NCI-H2171 (cell line): ENCODE results near the gene TPSAB1.
A peak's percentile ranks its signal among the peaks of the same experiment; 100 is the strongest.
"Not testable (repeated sequence)": the region's sequence is repeated elsewhere in the genome, so short reads cannot be mapped to it uniquely, and the experiment has no call there.

ENCODE experiments used
- DNase-seq: peaks from one replicate; lab custom pipeline; 2025; lab: John Stamatoyannopoulos, UW

The TPSAB1 gene

GRCh38 chr16:1269418-1269817, 28.9 kb downstream of the TPSAB1 start:
- not testable (repeated sequence) for DNase-seq

GRCh38 chr16:1271380-1271723, 30.8 kb downstream of the TPSAB1 start:
- no peak for DNase-seq

- peak; percentile 68 for DNase-seq
These were observed 31.4 kb downstream of the TPSAB1 start for GRCh38 chr16:1271724-1272413.

GRCh38 chr16:1272453-1273198, 32.1 kb downstream of the TPSAB1 start:
- no peak for DNase-seq

GRCh38 chr16:1273816-1274215, 33.3 kb downstream of the TPSAB1 start:
- DNase-seq: no peak

GRCh38 chr16:1274767-1275166, 34.3 kb downstream of the TPSAB1 start:
- no peak for DNase-seq

- DNase-seq: no peak
These were observed 35.5 kb downstream of the TPSAB1 start for GRCh38 chr16:1275791-1276579.

GRCh38 chr16:1276580-1276878, 36.0 kb downstream of the TPSAB1 start:
- DNase-seq: no peak

GRCh38 chr16:1277151-1277598, 36.7 kb downstream of the TPSAB1 start:
- DNase-seq: no peak

GRCh38 chr16:1277617-1278282, 37.2 kb downstream of the TPSAB1 start:
- DNase-seq: no peak

GRCh38 chr16:1278477-1278876, 38.0 kb downstream of the TPSAB1 start:
- DNase-seq: no peak

- no peak for DNase-seq
These were observed 38.8 kb downstream of the TPSAB1 start for GRCh38 chr16:1279081-1279944.

- DNase-seq: no peak
These were observed 39.6 kb downstream of the TPSAB1 start for GRCh38 chr16:1279945-1280589.

GRCh38 chr16:1280783-1281182, 40.3 kb downstream of the TPSAB1 start:
- DNase-seq: peak; percentile 50

GRCh38 chr16:1281517-1281916, 41.0 kb downstream of the TPSAB1 start:
- no peak for DNase-seq

- DNase-seq: no peak
These were observed 41.9 kb downstream of the TPSAB1 start for GRCh38 chr16:1282324-1282973.

GRCh38 chr16:1283296-1283695, 42.8 kb downstream of the TPSAB1 start:
- DNase-seq: no peak

- DNase-seq: no peak
These were observed 43.6 kb downstream of the TPSAB1 start for GRCh38 chr16:1283996-1284616.

- no peak for DNase-seq
These were observed 45.4 kb downstream of the TPSAB1 start for GRCh38 chr16:1285669-1286512.
